ENCODE measurements around the gene GNG7.

- TF ChIP-seq CTCF (IDR thresholded peaks at IDR 0.05), result no peak
- TF ChIP-seq POLR2A (IDR thresholded peaks at IDR 0.05), result no peak
Observed at GRCh38 chr19:2636141-2636896, 66.2 kb downstream of the GNG7 start.

Measured in adrenal gland (tissue), 5 donors.